ENCODE data around the gene RAC3.

- TF ChIP-seq CTCF (IDR thresholded peaks at IDR 0.05) (no peak), POLR2A (IDR thresholded peaks at IDR 0.05) (no peak), POLR2AphosphoS5 (IDR thresholded peaks at IDR 0.05) (no peak)
Measured at GRCh38 chr17:82012261-82012639, 19.2 kb upstream of the RAC3 start.
